ENCODE results near the gene CCDC178.
"Not testable (repeated sequence)": the region's sequence is repeated elsewhere in the genome, so short reads cannot be mapped to it uniquely, and the experiment has no call there.

Gene CCDC178

GRCh38 chr18:32975501-32975900, 465.0 kb downstream of the CCDC178 start:
- no peak for DNase-seq

DNA sequence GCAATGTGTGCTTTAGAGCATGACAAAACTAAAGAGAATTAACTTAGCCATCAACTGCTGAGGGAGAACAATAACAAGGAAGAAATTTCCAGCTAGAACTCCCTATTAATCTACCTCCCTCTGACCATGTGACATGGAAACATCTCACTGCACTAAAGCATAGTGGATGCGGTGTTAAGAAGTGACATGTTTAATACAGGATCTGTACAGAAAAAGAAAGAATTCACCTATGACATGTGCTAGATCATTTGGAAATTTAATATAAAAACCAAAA, 465.4 kb downstream of the CCDC178 start:
- DNase-seq: no peak

DNA sequence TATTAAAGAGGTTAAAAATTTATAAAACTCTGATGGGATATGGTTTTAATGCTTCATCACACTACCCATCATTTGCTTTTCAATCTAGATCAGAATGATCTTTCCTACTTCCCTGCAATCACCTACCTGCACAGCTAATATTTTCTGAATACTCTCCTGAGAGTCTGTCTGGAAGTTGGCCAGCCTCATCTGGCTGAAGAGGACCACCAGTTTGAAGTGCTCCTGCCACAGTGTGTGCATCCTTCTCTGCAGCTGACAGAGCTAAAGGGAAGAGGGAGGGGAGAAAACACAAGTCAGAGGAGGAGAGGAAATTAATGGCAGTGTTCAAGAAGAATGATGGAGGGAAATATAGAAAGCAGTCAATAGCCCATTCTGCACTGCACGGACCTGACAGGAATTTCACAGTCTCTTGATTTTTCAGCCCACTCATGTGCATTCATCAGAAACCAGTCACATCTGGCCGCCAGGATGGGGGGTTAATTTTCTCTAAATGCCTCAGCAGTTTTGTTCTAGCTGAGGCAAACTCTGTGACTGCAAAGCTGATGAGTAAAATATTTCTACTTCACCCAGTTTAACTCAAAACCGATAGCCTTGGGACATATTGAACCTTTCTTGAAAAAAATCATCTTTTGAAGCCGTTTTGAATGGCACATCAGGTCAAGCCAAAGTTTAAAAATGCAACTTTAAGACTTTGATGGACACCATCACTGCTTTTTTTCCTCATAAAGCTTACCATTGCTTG, 465.9 kb downstream of the CCDC178 start:
- peak; percentile 87 for DNase-seq

GRCh38 chr18:32968248-32968647, 472.3 kb downstream of the CCDC178 start:
- DNase-seq: no peak

DNA sequence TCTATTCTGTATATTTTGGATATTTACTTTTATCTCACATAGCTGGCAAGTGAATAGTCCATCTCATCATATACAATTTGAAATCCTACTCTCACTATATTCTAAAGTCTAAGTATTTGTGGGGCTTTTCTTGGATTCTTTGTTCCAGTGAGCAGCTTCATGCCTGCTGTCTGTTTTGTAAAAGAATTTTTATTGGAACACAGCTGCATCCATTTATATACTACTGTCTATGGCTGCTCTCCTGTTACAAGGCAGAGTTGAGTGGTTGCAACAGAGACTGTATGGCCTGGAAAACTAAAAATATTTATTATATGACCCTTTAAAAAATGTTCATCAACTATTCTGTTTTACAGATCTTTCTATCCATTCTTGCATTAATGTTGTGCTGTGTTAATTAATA, 474.4 kb downstream of the CCDC178 start:
- no peak for DNase-seq

GRCh38 chr18:32961538-32961937, 479.0 kb downstream of the CCDC178 start:
- no peak for DNase-seq

- DNase-seq: no peak
Observed at GRCh38 chr18:32958746-32959145, 481.8 kb downstream of the CCDC178 start.

GRCh38 chr18:32956591-32957315, 483.8 kb downstream of the CCDC178 start:
- no peak for DNase-seq

DNA sequence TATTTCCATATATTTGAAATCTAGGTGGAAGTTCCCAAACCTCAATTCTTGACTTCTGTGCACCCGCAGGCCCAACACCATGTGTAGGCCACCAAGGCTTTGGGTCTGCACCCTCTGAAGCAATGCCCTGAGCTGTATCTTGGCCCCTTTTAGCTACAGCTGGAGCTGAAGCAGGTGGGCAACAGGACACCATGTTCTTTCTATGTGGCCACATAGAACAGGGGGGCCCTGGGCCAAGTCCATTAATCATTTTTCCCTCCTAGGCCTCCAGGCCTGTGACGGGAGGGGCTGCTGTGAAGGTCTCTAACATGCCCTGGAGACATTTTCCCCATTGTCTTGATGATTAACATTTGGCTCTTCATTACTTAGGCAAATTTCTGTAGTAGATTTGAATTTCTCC, 488.2 kb downstream of the CCDC178 start:
- DNase-seq: not testable (repeated sequence)

- peak; percentile 78 for DNase-seq
Observed at GRCh38 chr18:32937597-32937996, 502.9 kb downstream of the CCDC178 start.

- peak; percentile 52 for DNase-seq
Observed at GRCh38 chr18:32937066-32937465, 503.5 kb downstream of the CCDC178 start.

DNA sequence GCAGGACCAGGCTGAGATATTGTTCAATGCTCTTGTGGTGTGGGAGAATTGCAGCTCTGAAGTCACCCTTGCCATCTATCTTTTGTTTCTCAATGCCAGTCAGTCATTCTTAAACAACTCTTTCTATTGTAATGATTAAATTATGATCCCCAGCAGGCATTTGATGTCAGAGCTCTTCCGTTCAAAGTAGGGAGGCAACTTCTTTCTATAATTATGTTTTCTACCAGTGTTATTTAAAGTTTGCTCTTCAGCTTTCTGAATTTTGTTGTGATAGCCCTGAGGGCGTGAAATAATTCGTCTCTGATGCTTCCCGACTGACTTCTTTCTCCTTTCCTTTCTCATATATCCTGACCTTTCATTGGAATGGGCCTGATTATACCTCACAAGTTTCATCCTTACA, 506.3 kb downstream of the CCDC178 start:
- DNase-seq: no peak

GRCh38 chr18:32930695-32931301, 509.7 kb downstream of the CCDC178 start:
- DNase-seq: peak; percentile 43

GRCh38 chr18:32929213-32929612, 511.3 kb downstream of the CCDC178 start:
- DNase-seq: no peak

GRCh38 chr18:32922951-32923430, 517.5 kb downstream of the CCDC178 start:
- DNase-seq: no peak

- DNase-seq: no peak
Observed at GRCh38 chr18:32920796-32921787, 519.4 kb downstream of the CCDC178 start.

DNA sequence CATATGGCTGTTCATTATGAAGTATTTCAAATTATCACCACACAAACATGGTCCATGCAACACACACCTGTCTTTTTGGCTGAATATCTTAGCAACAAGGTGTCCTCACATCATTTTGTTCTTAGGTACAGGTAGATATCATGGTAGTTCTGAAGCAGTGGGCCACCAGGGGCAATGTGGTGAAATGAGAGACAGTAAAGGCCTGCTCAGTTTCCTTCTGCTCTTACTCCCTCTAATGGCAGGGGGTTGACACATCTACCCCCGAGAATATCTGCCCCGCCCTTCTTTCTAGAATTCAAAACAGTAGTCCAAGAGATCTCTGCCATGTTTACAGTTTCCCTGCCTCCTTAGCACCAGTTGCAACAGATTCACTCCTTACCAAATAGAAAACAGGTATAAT, 520.7 kb downstream of the CCDC178 start:
- DNase-seq: peak; percentile 42

DNA sequence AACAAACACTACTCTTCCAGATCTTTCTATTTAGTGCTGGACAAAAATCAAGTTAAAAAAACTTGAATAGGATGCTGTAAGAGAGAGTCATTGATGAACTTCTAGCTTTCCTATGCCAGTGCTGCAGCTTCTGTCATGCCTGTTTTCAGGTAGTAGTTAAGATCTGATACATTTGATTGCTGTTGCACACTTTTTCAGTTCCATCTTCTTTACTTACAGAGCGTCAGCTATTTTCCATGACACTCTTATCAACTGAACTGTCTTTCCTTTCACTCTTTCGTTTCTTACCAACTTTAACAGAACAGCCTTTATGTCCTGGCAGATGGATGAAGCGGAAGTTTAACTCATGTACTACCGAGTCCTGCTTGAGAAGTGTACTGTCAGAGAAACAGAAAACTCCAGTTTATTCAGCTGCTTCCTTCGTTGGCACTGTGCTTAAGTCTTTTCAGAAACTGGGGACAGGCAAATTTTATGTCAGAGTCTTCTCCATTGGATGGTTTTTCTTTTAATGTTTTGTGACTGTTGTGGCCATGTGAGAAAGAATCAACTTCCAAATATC, 521.8 kb downstream of the CCDC178 start:
- DNase-seq: no peak

DNA sequence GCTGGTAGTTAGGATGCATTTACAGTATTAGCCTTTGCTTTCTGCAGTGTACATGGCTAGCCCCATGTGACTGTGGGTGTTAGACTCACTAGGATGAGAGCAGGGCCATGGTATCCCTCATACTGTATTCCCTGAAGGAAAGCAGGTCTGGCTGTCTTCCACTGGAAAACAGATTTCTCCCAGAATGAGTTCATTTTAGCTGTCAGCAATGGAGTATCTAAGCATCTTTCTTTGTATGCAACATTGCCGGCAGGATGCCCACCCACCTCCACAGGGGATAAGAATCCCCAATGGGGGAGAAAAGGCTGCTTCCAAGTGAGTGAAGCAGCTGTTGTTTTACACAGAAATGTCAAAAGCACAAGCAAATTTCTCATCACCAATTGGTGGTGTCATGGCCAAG, 525.0 kb downstream of the CCDC178 start:
- DNase-seq: no peak

DNA sequence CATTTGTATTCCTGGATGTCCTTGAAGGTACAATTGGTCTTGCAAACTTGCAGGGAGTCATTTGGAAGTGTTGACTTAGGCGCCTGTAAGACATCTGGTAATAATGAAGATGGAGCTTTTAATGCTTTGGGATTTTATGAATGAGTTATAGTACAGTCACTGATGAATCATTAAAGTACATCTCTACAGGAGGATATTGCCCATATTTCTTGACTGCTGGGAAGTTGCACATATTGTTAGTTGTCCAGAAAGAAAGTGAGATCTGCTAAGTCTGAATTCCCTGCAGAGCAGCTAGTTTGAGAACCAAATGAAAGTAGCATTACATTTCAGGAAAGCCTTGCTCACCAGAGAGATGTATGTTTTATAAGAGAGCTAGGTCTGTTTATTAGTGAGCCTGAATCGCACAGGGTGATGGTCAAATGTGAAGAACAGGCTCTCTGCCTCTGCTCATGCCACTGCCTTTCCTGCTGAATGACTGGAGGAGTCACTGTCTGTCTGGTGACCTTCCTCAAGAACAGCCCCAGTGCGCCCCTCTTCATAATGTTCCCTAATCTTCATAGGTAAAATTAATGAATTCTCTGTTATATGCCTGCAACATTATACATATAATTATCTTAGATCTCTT, 528.7 kb downstream of the CCDC178 start:
- DNase-seq: no peak

- no peak for DNase-seq
Observed at GRCh38 chr18:32910694-32911296, 529.7 kb downstream of the CCDC178 start.

Data from NCI-H1105 treated with DMSO at 0.1 percent for 48 hours (cell line).